ENCODE data around the gene NEDD4L. TPM values are rescaled to one million over a fixed set of nuclear protein-coding genes. Genes with fewer than 3 reads are reported as not detected.

Gene NEDD4L
- total RNA-seq, 1 donor from 2014 or later: 93.9 TPM

GRCh38 chr18:58348951-58349350 is 304.9 kb downstream of the NEDD4L start:
- Histone ChIP-seq H3K27ac (ENCODE audit: low read depth, low read length) (no peak overlapping the region), H3K9me3 (ENCODE audit: insufficient read depth, low read depth, low read length) (no peaks in the 10 kb centered on the region), H4K20me1 (ENCODE audit: insufficient read depth, low read length) (no peaks in the 10 kb centered on the region), H3K36me3 (ENCODE audit: insufficient read depth, low read length) (peaks cover 25% of the 10 kb centered on the region), H3K79me2 (ENCODE audit: insufficient read depth, low read length) (no peaks in the 10 kb centered on the region), H3K4me1 (ENCODE audit: insufficient read depth, low read length) (no peaks in the 10 kb centered on the region), H3K27me3 (ENCODE audit: insufficient read depth, low read length) (no peaks in the 10 kb centered on the region), H3K4me2 (ENCODE audit: low read length) (no peak overlapping the region), H3K9ac (ENCODE audit: low read length) (no peak overlapping the region), H2AFZ (ENCODE audit: low read depth, low read length) (no peak overlapping the region), H3K4me3 (ENCODE audit: insufficient read depth, low read depth, low read length) (no peak overlapping the region)
- Mint-ChIP-seq H3K4me1 (ENCODE audit: low read depth, unreplicated experiment) (peaks cover 8% of the 10 kb centered on the region), H3K27me3 (ENCODE audit: low read depth, unreplicated experiment) (no peaks in the 10 kb centered on the region), H3K27ac (ENCODE audit: unreplicated experiment) (no peak overlapping the region), H3K36me3 (ENCODE audit: low read depth, unreplicated experiment) (peaks cover 16% of the 10 kb centered on the region), H3K9me3 (ENCODE audit: unreplicated experiment) (no peaks in the 10 kb centered on the region), H3K4me3 (ENCODE audit: unreplicated experiment) (no peak overlapping the region)
- FAIRE-seq (no peak), DNase-seq (ENCODE audit: low read depth) (no peak)
- TF ChIP-seq EZH2 (IDR thresholded peaks at IDR 0.05; ENCODE audit: insufficient read depth, low read length): no peak
- TF ChIP-seq, protein P1, sequence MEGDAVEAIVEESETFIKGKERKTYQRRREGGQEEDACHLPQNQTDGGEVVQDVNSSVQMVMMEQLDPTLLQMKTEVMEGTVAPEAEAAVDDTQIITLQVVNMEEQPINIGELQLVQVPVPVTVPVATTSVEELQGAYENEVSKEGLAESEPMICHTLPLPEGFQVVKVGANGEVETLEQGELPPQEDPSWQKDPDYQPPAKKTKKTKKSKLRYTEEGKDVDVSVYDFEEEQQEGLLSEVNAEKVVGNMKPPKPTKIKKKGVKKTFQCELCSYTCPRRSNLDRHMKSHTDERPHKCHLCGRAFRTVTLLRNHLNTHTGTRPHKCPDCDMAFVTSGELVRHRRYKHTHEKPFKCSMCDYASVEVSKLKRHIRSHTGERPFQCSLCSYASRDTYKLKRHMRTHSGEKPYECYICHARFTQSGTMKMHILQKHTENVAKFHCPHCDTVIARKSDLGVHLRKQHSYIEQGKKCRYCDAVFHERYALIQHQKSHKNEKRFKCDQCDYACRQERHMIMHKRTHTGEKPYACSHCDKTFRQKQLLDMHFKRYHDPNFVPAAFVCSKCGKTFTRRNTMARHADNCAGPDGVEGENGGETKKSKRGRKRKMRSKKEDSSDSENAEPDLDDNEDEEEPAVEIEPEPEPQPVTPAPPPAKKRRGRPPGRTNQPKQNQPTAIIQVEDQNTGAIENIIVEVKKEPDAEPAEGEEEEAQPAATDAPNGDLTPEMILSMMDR (IDR thresholded peaks at IDR 0.05; ENCODE audit: insufficient read depth, low read depth, low read length): no peak

DNA sequence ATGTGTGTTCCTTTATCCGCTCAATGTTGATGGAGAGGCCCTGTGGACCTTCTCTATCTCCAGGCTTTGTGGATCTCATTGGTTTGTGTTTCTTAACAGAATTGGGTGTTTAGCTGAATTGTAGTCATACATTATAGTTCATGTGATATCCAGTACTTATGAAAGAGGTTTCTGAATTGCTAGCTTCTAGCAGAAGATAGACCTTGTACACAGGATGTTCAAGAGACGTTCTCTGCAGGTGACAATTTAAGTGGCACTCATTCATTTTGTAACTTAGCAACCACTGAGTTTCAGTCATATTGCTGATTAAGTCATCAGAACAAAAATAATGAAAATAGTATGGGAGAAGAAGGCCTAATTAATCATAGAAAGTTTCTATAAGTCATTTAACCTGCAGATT is 305.6 kb downstream of the NEDD4L start:
- Histone ChIP-seq H3K9ac (ENCODE audit: low read length) (no peak overlapping the region), H4K20me1 (ENCODE audit: insufficient read depth, low read length) (no peaks in the 10 kb centered on the region), H3K36me3 (ENCODE audit: insufficient read depth, low read length) (peaks cover 28% of the 10 kb centered on the region), H3K4me2 (ENCODE audit: low read length) (no peak overlapping the region), H3K4me3 (ENCODE audit: insufficient read depth, low read depth, low read length) (no peak overlapping the region), H3K27me3 (ENCODE audit: insufficient read depth, low read length) (no peaks in the 10 kb centered on the region), H3K4me1 (ENCODE audit: insufficient read depth, low read length) (peaks cover 3% of the 10 kb centered on the region), H3K79me2 (ENCODE audit: insufficient read depth, low read length) (no peaks in the 10 kb centered on the region), H3K9me3 (ENCODE audit: insufficient read depth, low read depth, low read length) (no peaks in the 10 kb centered on the region), H2AFZ (ENCODE audit: low read depth, low read length) (no peak overlapping the region), H3K27ac (ENCODE audit: low read depth, low read length) (no peak overlapping the region)
- Mint-ChIP-seq H3K4me1 (ENCODE audit: low read depth, unreplicated experiment) (peaks cover 15% of the 10 kb centered on the region), H3K36me3 (ENCODE audit: low read depth, unreplicated experiment) (peaks cover 22% of the 10 kb centered on the region), H3K27me3 (ENCODE audit: low read depth, unreplicated experiment) (no peaks in the 10 kb centered on the region), H3K4me3 (ENCODE audit: unreplicated experiment) (no peak overlapping the region), H3K9me3 (ENCODE audit: unreplicated experiment) (no peaks in the 10 kb centered on the region), H3K27ac (ENCODE audit: unreplicated experiment) (peak overlapping the region; percentile 48)
- DNase-seq (ENCODE audit: low read depth) (no peak), FAIRE-seq (no peak)
- TF ChIP-seq, protein P1 (IDR thresholded peaks at IDR 0.05; ENCODE audit: insufficient read depth, low read depth, low read length): no peak
- TF ChIP-seq EZH2 (IDR thresholded peaks at IDR 0.05; ENCODE audit: insufficient read depth, low read length): no peak

GRCh38 chr18:58350526-58350925 is 306.5 kb downstream of the NEDD4L start:
- Histone ChIP-seq H3K9ac (ENCODE audit: low read length) (no peak overlapping the region), H3K4me3 (ENCODE audit: insufficient read depth, low read depth, low read length) (no peak overlapping the region), H3K79me2 (ENCODE audit: insufficient read depth, low read length) (no peaks in the 10 kb centered on the region), H3K9me3 (ENCODE audit: insufficient read depth, low read depth, low read length) (no peaks in the 10 kb centered on the region), H2AFZ (ENCODE audit: low read depth, low read length) (no peak overlapping the region), H3K27me3 (ENCODE audit: insufficient read depth, low read length) (no peaks in the 10 kb centered on the region), H3K4me1 (ENCODE audit: insufficient read depth, low read length) (peaks cover 11% of the 10 kb centered on the region), H3K36me3 (ENCODE audit: insufficient read depth, low read length) (peaks cover 25% of the 10 kb centered on the region), H3K4me2 (ENCODE audit: low read length) (no peak overlapping the region), H4K20me1 (ENCODE audit: insufficient read depth, low read length) (no peaks in the 10 kb centered on the region), H3K27ac (ENCODE audit: low read depth, low read length) (peak overlapping the region; percentile 6)
- TF ChIP-seq EZH2 (IDR thresholded peaks at IDR 0.05; ENCODE audit: insufficient read depth, low read length): no peak
- TF ChIP-seq, protein P1 (IDR thresholded peaks at IDR 0.05; ENCODE audit: insufficient read depth, low read depth, low read length): no peak
- no peak overlapping the region for H3K4me3 Mint-ChIP-seq (ENCODE audit: unreplicated experiment)
- FAIRE-seq (no peak), DNase-seq (ENCODE audit: low read depth) (no peak)
- H3K4me1 Mint-ChIP-seq (ENCODE audit: low read depth, unreplicated experiment): peaks cover 17% of the 10 kb centered on the region
- no peak overlapping the region for H3K27ac Mint-ChIP-seq (ENCODE audit: unreplicated experiment)
- H3K27me3 Mint-ChIP-seq (ENCODE audit: low read depth, unreplicated experiment): no peaks in the 10 kb centered on the region
- peaks cover 23% of the 10 kb centered on the region for H3K36me3 Mint-ChIP-seq (ENCODE audit: low read depth, unreplicated experiment)
- no peaks in the 10 kb centered on the region for H3K9me3 Mint-ChIP-seq (ENCODE audit: unreplicated experiment)
